Erythroblast (primary cell): ENCODE measurements around the gene NFATC1.

Source experiments
- GATA1 ChIP-seq: IDR thresholded peaks from 2 replicates; pipeline ENCODE4 v1.6.1; 2011; ENCODE audit warnings: low read depth, mild to moderate bottlenecking, control low read depth, low read length, moderate library complexity
- POLR2A ChIP-seq: IDR thresholded peaks from 2 replicates; pipeline ENCODE4 v1.6.1; 2011; ENCODE audit warnings: mild to moderate bottlenecking, low read length

DNA sequence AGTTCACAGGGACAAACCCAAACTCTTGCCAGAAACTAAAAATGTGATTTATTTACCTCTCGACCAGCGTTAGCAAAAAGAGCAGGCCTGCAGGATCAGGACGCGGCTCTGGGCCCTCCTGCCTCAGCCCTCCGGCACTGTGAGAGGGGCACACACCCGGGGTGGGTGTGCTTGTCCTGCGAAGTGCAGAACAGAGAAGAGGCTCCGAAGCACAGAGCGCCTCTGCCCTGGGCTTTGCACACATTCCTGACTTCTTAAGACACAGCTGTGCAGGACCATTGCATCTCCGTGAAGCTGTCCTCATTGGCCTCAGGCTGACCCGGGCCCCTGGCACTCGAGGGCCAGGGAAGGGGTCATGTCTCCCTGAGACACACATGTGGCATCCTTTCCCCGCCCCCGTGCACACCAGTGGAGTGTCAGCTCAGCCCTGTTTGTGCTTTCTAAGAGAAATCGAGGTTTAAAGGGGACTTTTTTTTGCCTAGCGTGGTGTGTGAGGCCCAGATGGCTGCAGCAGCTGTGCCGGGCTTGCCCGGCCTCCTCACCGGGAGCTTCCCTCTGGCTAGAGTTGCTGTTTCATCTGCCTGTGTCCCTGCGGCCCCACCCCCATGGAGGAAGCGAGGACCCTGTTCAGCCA is 9.9 kb upstream of the NFATC1 start:
- no peak for TF ChIP-seq POLR2A
- no peak for TF ChIP-seq GATA1
